HG02840 (cell line): ENCODE measurements around the gene LATS2.

ENCODE experiments used
- ATAC-seq: cut with Tn5 transposase; IDR thresholded peaks from one replicate; pipeline ENCODE4 v1.9.1; 2021; ENCODE audit warnings: mild to moderate bottlenecking, moderate library complexity, moderate number of reproducible peaks; ENCODE audit not compliant: unreplicated experiment, low FRiP score

The LATS2 gene

DNA sequence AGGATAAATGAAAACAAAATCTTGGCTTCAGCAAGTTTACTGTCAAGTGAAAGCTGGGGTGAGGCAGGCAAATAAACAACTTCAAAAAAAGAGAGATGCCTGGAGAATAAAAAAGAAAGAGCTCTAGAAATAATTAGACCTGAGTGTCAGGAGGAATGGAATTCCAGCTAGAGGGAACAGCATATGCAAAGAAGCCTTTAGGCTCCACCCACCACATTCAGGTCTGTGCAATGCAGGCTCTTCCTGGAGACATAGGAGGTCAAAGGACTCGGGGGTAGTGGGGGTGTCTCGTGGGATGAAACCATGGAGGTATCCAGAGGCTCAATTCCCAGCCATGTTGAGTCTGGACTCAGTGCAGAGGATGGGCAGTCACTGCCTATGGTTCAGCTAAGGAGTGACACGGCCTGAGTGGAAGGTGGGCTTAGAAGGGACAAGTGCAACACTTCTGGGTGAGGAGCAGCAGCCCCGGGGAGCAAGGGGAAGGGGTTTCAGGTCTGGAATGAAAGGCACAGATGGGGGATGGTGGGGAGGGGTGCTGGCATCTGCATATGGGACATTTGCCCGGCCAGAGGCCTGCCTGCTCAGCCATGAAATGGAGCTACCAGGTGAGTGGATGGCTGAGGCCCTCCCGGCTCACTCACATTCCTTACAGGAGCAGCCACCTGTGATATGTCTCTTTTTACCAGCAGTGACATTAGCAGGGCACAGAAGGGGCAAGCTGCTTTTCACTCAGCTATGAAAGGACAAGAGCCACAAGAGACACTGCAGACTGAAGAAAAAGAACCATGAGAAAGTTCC lies 12.3 kb downstream of the LATS2 start:
- ATAC-seq: no peak

DNA sequence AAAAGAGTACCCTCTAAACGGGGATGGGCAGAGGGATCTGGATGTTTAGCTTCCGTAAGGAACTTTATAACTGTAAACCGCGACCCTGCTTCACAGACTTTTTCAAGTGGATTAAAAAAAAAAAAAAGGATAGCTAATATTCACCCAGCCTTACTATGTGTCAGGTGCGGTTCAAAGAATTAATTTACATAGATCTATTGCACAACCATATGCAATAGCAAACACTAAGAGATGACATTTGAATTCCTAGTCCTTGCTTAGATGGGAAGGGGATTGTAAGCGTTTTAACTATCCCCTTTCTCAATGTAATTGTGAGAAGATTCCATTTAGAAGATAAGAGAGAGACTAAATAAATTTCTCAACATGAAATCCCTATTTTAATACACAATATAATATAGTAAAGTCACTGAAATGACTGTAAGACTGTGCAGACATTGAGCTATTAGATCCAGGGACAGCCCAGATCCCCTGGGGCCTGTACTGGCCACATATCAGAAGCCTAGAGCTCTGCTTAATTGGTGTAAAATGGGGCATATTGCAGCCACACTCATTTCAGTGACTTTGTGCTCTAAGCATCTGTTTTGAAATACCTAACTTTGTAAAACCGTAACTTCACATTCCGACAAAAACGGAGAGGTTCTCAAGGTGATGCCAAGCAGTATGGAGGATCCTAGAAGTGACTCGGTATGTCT lies 13.6 kb downstream of the LATS2 start:
- no peak for ATAC-seq

DNA sequence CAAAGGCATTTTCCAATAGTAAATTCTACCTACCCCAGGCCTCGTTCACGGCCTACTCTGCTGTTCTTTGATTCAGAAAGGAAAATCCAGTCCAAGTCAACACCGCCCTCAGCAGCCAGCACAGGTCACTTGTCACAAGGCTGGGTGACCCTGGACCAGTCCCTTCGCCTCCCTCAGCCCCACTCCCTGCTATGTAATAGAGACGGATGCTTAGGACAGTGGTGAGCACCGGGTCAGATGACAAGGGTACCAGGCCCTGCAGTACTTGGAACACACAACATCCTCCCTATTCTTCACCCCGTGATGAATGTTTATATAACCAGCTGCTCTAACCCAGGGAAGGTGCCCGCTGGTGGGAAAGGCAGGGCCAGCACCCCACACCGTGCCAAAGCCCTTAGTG lies 14.3 kb downstream of the LATS2 start:
- ATAC-seq: no peak

DNA sequence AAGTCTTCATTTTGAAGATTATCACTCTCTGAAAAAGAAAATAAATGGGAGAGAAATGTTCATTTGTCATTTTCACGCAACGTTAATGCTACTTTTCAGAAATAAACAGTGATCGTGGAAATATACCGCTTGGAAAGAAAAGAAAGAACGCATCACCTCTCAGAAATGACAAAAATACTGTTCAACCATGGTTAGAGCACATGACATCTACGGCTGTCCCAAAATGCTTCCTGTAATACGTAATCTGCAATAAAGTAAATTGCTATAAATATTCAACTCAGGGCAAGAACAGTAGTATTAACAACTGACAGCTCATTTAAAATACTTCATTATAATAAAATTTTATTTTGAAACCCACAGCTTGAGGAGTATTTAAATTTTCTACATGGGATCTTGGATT lies 15.2 kb downstream of the LATS2 start:
- ATAC-seq: no peak

DNA sequence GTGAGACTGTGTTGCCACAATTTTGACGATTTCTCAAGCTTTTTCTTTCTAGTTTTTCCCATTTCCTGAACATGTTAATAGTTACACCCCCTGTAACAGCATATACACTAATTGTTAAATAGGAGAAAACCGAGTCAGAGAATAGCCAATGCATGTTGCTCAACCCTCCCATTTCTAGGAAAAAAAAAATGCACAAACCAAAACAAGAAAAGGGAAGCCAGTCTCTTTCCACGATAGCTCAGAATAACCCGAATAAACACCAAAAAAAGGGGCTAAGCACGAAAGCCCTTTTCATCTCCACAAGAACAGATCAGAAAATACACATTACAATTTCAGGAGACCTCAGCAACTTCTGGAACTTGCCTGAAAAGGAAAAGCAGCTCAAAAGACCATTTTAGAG lies 16.3 kb downstream of the LATS2 start:
- ATAC-seq: no peak

DNA sequence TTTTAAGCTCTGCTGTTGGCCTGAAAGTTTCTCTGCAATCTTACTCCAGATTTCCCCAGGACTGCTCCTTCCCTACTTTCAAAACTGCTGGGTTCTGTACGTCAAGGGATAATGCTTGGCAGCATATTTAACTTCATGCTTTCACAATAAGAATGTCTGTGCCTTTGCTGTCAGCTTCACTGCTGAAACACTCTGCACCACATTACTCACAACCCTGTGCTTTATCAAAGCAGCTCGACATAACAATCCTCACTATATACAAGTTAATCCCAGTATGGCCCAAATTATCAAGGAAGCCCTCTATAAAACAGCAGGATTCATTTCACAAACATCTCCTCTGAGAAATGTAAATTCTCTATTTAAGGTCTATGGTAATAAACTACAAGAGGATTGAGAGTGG lies 17.5 kb downstream of the LATS2 start:
- no peak for ATAC-seq

DNA sequence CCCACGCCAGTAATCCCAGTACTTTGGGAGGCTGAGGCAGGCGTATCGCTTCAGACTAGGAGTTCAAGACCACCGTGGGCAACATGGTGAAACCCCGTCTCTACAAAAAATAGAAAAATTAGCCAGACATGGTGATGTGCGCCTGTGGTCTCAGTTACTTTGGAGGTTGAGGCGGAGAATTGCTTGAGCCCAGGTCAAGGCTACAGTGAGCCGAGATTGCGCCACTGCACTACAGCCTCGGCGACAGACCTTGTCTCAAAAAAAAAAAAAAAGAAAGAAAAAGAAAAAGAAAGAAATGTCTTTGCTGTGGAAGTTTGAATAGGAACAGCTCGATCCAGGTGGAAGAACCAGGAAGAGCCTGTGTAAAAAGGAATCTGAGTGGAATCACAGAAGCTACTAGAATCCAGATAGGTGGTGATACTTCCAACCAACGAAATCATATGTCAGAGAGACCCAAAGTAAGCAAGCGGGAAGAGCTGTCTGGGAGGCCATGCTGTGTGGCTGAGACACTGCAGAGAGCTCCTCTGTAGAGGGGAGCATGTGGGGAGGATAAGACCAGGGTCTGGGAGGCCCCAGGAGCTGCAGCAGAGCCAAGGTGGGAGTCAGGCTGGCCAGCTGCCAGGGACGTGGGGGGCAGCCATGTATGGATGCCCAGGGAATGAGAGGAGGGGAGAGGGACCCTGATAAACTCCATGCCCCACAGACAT lies 21.1 kb downstream of the LATS2 start:
- no peak for ATAC-seq

DNA sequence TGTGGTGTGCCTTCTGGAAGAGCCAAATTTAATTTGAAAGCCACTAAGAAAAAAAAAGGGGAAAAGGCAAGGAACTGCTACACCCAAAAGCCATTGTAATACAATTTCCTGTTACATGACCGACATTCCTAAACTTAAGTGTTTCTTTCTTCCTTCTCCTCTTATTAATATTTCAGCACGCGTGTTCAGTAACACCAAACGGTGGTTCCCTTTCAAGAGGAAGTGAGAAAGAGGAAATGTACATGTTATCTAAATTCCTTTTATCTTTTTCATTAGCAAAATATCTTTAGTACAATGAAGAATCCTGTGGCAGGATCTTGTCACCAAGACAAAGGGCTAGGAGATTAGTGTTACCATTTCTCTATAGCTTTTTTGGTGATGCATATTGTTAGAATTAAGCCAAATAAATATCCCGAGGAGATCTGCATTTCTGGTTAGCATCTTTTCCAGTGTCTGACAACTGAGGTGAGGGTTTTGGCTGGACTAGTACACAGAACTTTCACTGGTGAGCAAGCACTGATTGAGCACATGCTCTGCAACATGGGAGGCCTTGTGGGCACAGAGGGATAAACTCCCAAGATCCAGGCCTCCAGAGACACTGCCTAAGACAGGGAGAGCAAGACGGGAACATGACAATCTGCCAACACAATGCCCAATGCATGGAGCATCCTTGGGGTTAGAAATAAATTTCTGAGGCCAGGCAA lies 22.1 kb downstream of the LATS2 start:
- ATAC-seq: no peak

DNA sequence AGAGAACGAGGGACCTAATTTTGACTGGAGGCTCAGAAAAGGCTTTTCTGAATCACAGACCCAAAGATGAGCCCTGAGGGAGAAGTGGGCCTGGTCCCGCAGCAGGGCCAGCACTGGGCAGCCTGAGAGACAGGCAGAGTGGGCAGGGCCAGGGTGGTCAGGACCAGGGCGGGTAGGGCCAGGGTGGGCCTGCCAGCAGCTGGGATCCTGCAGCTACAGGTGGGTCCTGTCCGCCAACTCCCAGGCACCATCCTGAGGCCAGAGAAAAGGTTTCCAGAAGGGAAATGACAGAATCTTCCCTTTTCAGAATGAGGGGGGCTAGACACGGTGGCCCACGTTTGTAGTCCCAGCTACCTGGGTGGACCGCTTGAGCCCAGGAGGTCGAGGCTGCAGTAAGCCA lies 23.7 kb downstream of the LATS2 start:
- ATAC-seq: no peak

DNA sequence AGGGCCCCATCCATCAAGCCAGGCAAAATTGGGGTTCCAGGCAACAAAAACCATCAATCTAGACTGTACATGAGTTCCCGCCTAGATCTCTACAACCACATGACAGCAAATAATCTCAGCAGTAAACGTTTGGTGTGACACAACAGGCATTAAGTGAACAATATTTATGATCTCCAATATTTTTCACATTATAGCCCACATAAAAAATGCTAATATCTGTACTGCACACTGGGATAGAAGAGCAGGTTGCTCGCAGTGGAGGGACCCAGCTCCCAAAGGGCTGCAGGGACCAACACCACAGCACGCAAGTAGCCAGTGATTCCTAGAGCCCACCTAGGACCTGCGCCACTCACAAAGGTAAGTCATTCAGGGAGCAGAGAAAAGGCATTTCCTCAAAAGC lies 25.9 kb downstream of the LATS2 start:
- ATAC-seq: no peak

DNA sequence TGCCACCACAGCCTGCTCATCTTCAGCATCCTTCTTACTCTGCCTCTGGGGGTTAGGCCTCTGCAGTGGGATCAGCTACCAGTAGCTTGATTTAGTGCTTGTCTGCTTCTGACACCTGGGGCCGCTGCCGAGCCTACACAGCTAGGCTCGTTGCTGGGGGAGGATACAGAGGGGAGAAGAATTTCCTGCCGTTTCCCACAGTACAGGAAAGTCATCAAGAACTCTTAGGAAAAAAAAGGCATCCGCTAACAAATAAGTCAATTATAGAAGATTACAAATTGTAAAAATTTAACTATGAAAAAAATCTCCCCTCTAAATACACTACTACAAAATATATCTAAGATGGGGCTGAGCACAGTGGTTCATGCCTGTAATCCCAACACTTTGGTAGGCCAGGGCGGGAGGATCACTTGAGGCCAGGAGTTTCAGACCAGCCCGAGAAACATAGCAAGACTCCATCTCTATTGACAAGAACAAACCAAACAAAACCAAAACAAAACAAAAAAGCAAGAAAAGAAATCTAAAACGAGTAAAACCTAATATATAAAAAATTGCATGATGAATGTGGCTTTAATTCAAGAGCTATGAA lies 26.7 kb downstream of the LATS2 start:
- ATAC-seq: no peak

DNA sequence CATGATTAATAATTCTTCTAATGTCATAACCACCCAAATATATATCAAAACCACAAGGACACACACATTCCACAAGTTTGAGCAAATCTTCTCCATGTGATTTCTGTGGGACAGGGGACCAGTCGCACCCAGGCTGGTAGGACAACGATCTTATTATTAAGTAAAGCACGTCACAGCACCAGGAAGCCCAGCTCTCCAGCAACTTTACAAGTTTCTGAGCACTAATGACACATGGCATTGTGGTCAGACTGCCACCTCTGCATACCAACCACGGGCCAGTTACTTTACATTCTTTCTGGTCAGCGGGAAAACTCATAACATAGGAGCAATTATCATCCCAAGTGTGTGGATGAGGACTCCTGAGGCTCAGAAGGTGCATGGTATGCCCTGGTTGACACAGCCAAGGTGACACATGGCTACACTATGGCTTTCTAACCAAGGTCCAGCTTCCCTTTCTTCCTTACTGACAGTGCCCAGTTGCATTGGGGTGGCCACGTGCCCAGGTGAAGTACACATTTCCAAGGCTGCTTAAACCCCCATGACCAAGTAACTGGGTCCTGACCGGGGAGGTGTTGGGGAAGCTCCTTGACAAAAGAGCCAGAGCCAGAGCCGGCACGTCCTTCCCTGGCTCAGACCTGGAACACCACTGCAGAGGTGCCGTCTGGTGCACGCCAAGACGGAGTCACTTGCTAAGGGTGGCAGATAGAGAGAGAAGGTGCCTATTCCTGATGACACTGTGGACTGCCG lies 27.4 kb downstream of the LATS2 start:
- no peak for ATAC-seq

DNA sequence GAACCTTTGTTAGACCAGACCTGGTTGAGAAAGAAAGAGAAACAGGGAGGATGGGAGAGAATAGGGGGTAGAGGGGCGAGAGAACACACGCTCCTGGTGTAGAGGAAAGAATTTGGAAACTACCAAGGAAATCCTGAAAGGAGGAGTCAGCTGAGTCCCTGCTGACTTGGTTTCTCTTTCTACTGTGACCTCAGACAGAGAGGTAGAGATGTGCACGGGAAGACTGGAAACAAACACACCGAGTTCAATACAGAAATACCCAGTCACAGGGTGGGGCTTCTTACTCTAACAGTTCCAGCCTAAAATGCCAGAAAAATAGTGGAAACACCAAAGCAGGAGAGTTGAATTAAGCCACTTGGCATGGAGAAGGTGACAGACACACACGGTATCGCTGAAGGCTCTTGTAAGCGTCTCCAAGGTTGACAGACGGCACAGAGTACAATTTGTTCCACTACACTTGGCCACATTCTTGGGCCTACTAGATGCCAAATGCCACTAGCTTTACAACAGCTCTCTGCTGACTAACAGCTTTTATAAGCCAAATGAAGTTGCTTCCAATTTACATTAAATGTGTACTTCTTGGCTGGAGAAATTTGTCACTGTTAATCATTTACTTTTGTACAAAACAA lies 28.1 kb downstream of the LATS2 start:
- no peak for ATAC-seq

DNA sequence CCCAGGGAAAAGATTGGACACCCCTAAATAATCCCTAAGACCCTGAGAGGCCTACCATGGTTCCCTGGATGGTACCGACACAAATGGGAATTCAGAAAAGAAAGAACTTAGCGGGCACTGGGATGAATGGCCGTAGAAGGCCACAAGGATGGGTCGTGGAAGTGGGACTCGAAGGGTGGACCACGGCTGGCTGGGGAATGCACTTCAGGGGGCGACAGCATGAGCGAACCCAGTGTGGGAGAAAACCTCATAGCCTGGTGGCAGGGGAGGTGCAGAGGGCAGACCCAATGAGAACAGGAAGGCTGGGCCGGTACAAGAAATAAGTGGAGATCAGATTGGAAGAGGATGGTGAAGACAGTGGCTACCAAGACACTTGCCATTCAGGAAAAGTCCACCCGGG lies 28.7 kb downstream of the LATS2 start:
- no peak for ATAC-seq

DNA sequence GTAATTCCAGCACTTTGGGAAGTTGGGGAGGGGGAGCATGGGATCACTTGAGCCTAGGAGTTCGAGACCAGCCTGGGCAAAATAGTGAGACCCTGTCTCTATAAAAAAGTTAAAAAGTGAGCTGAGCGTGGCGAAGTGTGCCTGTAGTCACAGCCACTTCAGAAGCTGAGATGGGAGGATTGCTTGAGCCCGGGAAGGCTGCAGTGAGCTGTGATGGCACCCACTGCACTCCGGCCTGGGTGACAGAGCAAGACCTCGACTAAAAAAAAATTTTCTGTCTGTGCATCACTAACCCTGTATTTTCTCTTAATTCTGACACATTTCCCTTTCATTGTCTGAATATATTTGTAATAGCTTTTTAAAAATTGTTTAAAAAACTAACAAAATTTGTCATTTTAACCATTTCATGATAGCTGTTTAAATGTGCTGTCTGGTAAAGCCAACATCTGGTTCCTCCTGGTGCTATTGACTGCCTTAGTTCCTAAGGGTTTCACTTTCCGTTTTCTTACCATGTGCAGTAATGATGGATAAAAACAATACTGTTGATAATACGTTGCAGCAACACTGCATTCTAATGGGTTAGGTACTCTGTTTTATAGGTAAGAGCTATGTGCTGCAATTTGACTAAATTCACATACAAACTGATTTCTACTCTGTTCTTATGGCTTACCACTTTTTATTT lies 29.7 kb downstream of the LATS2 start:
- ATAC-seq: no peak

DNA sequence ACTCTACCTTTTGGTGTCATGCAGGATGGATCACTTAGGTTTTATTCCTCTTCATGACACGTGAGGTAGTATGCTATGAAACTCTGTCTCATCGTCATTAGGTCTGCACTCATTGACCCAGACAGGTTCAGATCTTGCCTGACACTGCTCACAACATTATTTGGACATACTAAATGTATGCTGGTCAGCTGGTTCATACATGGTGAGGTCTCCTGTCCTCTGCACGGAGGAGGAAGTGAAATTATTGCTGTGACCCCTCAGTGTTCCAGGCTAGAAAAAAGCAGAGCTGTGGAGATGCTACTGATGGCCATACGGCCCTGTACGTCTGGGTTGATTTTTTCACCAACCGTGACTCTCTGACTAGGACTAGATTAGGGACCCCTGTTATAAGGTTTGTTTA lies 35.8 kb downstream of the LATS2 start:
- ATAC-seq: no peak

DNA sequence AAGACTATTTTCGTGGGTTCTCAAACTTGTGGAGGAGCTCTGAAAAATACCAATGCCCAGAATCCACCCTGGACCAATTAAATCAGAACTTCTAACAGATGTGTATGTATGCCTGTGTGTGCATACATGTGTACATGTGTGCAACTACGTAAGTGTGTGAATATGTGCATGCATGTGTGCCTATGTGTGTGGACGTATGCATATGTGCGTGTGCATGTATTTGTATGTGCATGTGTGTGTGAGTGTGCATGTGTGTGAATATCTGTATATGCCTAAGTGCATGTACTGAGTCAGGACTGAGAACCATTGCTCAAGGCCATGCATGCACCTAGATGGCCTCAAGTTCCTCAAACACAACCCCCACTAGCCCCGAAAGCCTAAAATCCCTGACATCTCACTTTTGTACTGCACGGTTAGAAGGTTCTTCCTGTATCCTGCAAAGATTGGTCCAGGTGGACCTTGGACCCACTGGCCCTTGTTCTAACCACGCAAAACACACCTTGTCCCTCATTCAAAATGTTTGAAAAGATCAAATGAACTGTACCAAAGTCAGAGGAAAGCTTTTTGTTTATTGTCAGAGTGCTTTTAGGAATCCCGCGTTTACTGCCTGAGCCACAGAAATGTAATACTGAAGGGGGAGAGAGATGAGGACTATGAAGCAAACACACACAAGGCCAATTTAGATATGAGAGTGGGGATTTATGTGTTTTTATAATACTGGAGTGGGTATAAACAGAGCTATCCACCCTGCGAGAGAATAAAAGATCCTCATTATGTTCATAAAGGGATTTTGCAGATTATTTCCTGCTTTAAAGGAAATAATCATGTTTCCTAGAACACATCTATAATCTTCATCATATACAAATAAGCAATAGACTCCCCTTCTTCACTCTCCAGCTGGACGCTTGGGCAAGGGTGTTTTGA lies 39.1 kb downstream of the LATS2 start:
- ATAC-seq: no peak

DNA sequence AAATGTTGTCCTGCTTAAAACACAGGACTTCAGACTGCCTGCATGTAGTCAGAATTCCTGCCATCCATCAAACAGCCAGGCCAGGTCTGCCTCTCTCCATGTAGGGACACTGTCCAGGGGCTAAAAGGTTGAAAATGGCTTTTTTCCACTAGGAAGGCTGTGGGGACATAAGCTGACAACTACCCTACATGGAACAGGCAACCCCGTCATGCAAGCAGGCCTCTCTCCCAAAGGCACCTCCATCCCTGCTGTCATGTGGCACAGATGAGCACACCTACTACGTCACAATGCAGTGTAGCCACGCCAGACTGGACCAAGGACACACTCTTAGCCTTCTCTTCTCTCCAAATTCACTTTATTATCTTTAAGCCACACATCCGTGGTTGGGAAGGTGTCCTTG lies 40.8 kb downstream of the LATS2 start:
- no peak for ATAC-seq
